ENCODE results near the gene SYT1.

The SYT1 gene

GRCh38 chr12:78918268-78918667, 53.7 kb downstream of the SYT1 start:
- peak; percentile 82 for ATAC-seq
- TF ChIP-seq ZNF565 (CRISPR knock-in tag; conservative IDR thresholded peaks at IDR 0.05; ENCODE audit: low read depth): no peak
- no peak for TF ChIP-seq RARB (CRISPR knock-in tag; IDR thresholded peaks at IDR 0.05)
- 0 out of 2 replicates have a peak, but pooled peaks have one; percentile 17 for TF ChIP-seq GLIS3 (CRISPR knock-in tag; IDR thresholded peaks at IDR 0.05)
- TF ChIP-seq TOX (CRISPR knock-in tag; IDR thresholded peaks at IDR 0.05; ENCODE audit: borderline replicate concordance): no peak
- no peak for TF ChIP-seq CSDC2 (CRISPR knock-in tag; IDR thresholded peaks at IDR 0.05)
- TF ChIP-seq CSRNP3 (CRISPR knock-in tag; IDR thresholded peaks at IDR 0.05): no peak
- no peak for TF ChIP-seq ZNF8 (CRISPR knock-in tag; IDR thresholded peaks at IDR 0.05)
- TF ChIP-seq POU6F1 (CRISPR knock-in tag; IDR thresholded peaks at IDR 0.05; ENCODE audit: borderline replicate concordance, low read depth): no peak
- TF ChIP-seq ZFP3 (CRISPR knock-in tag; IDR thresholded peaks at IDR 0.05): peak; percentile 60; the same call in 1 of the 2 replicates
- no peak for TF ChIP-seq PPARA (CRISPR knock-in tag; IDR thresholded peaks at IDR 0.05; ENCODE audit: borderline replicate concordance)
- TF ChIP-seq BACH2 (CRISPR knock-in tag; IDR thresholded peaks at IDR 0.05; ENCODE audit: borderline replicate concordance): no peak
- peak; percentile 93 for TF ChIP-seq TSHZ2 (CRISPR knock-in tag; IDR thresholded peaks at IDR 0.05)
- 0 out of 2 replicates have a peak, but pooled peaks have one; percentile 70 for TF ChIP-seq CREB5 (CRISPR knock-in tag; IDR thresholded peaks at IDR 0.05; ENCODE audit: low read depth)
- TF ChIP-seq ARNTL (CRISPR knock-in tag; IDR thresholded peaks at IDR 0.05; ENCODE audit: borderline replicate concordance, low read depth): no peak
- TF ChIP-seq TCF4 (CRISPR knock-in tag; IDR thresholded peaks at IDR 0.05; ENCODE audit: borderline replicate concordance): no peak; the same call in 1 of the 2 replicates
- peak; percentile 63; the same call in 1 of the 2 replicates for TF ChIP-seq ESRRG (CRISPR knock-in tag; IDR thresholded peaks at IDR 0.05)
- TF ChIP-seq PATZ1 (CRISPR knock-in tag; IDR thresholded peaks at IDR 0.05; ENCODE audit: borderline replicate concordance): no peak
- no peak for TF ChIP-seq ZNF70 (CRISPR knock-in tag; IDR thresholded peaks at IDR 0.05)
- peak; percentile 70 for TF ChIP-seq ISL1 (CRISPR knock-in tag; IDR thresholded peaks at IDR 0.05)

GRCh38 chr12:78928200-78929074, 63.9 kb downstream of the SYT1 start:
- peak; percentile 94 for ATAC-seq
- TF ChIP-seq POU6F1 (CRISPR knock-in tag; IDR thresholded peaks at IDR 0.05; ENCODE audit: borderline replicate concordance, low read depth): no peak
- TF ChIP-seq ZNF70 (CRISPR knock-in tag; IDR thresholded peaks at IDR 0.05): no peak
- no peak for TF ChIP-seq CREB5 (CRISPR knock-in tag; IDR thresholded peaks at IDR 0.05; ENCODE audit: low read depth)
- peak; percentile 85 for TF ChIP-seq ISL1 (CRISPR knock-in tag; IDR thresholded peaks at IDR 0.05)
- TF ChIP-seq BACH2 (CRISPR knock-in tag; IDR thresholded peaks at IDR 0.05; ENCODE audit: borderline replicate concordance): no peak
- no peak for TF ChIP-seq ZNF565 (CRISPR knock-in tag; conservative IDR thresholded peaks at IDR 0.05; ENCODE audit: low read depth)
- TF ChIP-seq ZC3H10 (CRISPR knock-in tag; IDR thresholded peaks at IDR 0.05): peak; percentile 59; the same call in 1 of the 2 replicates
- no peak for TF ChIP-seq ARNTL (CRISPR knock-in tag; IDR thresholded peaks at IDR 0.05; ENCODE audit: borderline replicate concordance, low read depth)
- TF ChIP-seq ESRRG (CRISPR knock-in tag; IDR thresholded peaks at IDR 0.05): no peak
- no peak for TF ChIP-seq SNAI2 (CRISPR knock-in tag; IDR thresholded peaks at IDR 0.05)
- no peak for TF ChIP-seq RARB (CRISPR knock-in tag; IDR thresholded peaks at IDR 0.05)
- TF ChIP-seq PPARA (CRISPR knock-in tag; IDR thresholded peaks at IDR 0.05; ENCODE audit: borderline replicate concordance): no peak
- TF ChIP-seq ZFP3 (CRISPR knock-in tag; IDR thresholded peaks at IDR 0.05): peak; percentile 48; the same call in 1 of the 2 replicates
- no peak for TF ChIP-seq TCF4 (CRISPR knock-in tag; IDR thresholded peaks at IDR 0.05; ENCODE audit: borderline replicate concordance)
- no peak for TF ChIP-seq CSDC2 (CRISPR knock-in tag; IDR thresholded peaks at IDR 0.05)
- peak; percentile 31; the same call in 1 of the 2 replicates for TF ChIP-seq TOX (CRISPR knock-in tag; IDR thresholded peaks at IDR 0.05; ENCODE audit: borderline replicate concordance)
- no peak for TF ChIP-seq PATZ1 (CRISPR knock-in tag; IDR thresholded peaks at IDR 0.05; ENCODE audit: borderline replicate concordance)
- no peak for TF ChIP-seq ZNF8 (CRISPR knock-in tag; IDR thresholded peaks at IDR 0.05)

All from SK-N-SH treated with all-trans-retinoic acid at 6 μM for 48 hours (cell line).